IMR-90 (cell line): ENCODE data around the gene OR1M1. TPM values are rescaled to one million over a fixed set of nuclear protein-coding genes. Genes with fewer than 3 reads are reported as not detected.
"Not testable (repeated sequence)": the region's sequence is repeated elsewhere in the genome, so short reads cannot be mapped to it uniquely, and the experiment has no call there.

Experiments
- ATAC-seq: fragments of 200-7000 bp; cut with Tn5 transposase; 2 replicates; pipeline ENCODE4 v1.9.1; 2020; ENCODE audit warnings: low read depth, mild to moderate bottlenecking, moderate library complexity
- BruUV-seq: library from RNA; stranded (reverse); fragments of 400-500 nt; replicated peaks from 2 replicates; lab custom pipeline; 2021; lab: Mats Ljungman, UMichigan
- CTCF ChIA-PET: fragments of 300-600 bp; formaldehyde crosslinking; extraction: SDS; loops from one replicate; lab custom pipeline; 2021; ENCODE audit warnings: antibody characterized with exemption; lab: Yijun Ruan, JAX
- POLR2A ChIA-PET: fragments of 300-600 bp; sonication (Branson Sonifier 250); formaldehyde crosslinking; loops from one replicate; lab custom pipeline; 2022; ENCODE audit warnings: antibody characterized with exemption; ENCODE audit not compliant: unreplicated experiment; lab: Charles Lee
- DNase-seq: peaks from one replicate; pipeline ENCODE4 v3.0.0; 2013
- H2AFZ ChIP-seq: replicated peaks from 2 replicates; pipeline ENCODE3; 2013; ENCODE audit warnings: low read length, mild to moderate bottlenecking; ENCODE audit not compliant: poor library complexity
- H2AK5ac ChIP-seq: 2 replicates; pipeline ENCODE4 v1.6.1; 2013; ENCODE audit warnings: low read depth, low read length, inconsistent platforms
- H2AK9ac ChIP-seq: replicated peaks from 2 replicates; pipeline ENCODE3; 2013; ENCODE audit warnings: mild to moderate bottlenecking, low read depth, low read length, moderate library complexity; ENCODE audit not compliant: poor library complexity
- H2BK120ac ChIP-seq: 2 replicates; pipeline ENCODE4 v1.6.1; 2013; ENCODE audit warnings: low read depth, low read length, inconsistent platforms
- H2BK15ac ChIP-seq: 3 replicates; pipeline ENCODE4 v1.6.1; 2013; ENCODE audit warnings: low read depth, low read length, inconsistent platforms
- H2BK20ac ChIP-seq: 2 replicates; pipeline ENCODE4 v1.6.1; 2013; ENCODE audit warnings: low read depth, mild to moderate bottlenecking, inconsistent platforms, low read length, moderate library complexity
- H2BK5ac ChIP-seq: 2 replicates; pipeline ENCODE4 v1.6.1; 2013; ENCODE audit warnings: mild to moderate bottlenecking, low read depth, low read length, inconsistent platforms; ENCODE audit not compliant: poor library complexity, severe bottlenecking
- H3K14ac ChIP-seq: replicated peaks from 2 replicates; pipeline ENCODE4 v1.6.1; 2013; ENCODE audit warnings: low read depth, low read length, inconsistent platforms
- H3K18ac ChIP-seq: 2 replicates; pipeline ENCODE4 v1.6.1; 2013; ENCODE audit warnings: low read depth, low read length, control low read depth
- H3K23ac ChIP-seq: 2 replicates; pipeline ENCODE4 v1.6.1; 2013; ENCODE audit warnings: low read depth, low read length, inconsistent platforms
- H3K27ac ChIP-seq: 2 replicates; pipeline ENCODE4 v1.5.1; 2013; ENCODE audit warnings: mild to moderate bottlenecking, control low read depth, low read length; ENCODE audit not compliant: insufficient read depth
- H3K27me3 ChIP-seq: 2 replicates; pipeline ENCODE4 v1.6.1; 2013; ENCODE audit warnings: low read length; ENCODE audit not compliant: control insufficient read depth, insufficient read depth
- H3K36me3 ChIP-seq: 2 replicates; pipeline ENCODE4 v1.6.1; 2013; ENCODE audit warnings: low read length, mixed read lengths; ENCODE audit not compliant: control insufficient read depth, insufficient read depth
- H3K4ac ChIP-seq: 2 replicates; pipeline ENCODE4 v1.6.1; 2013; ENCODE audit warnings: low read depth, low read length, inconsistent platforms
- H3K4me1 ChIP-seq: 2 replicates; pipeline ENCODE4 v1.6.1; 2013; ENCODE audit warnings: low read length, mixed read lengths; ENCODE audit not compliant: control insufficient read depth, insufficient read depth
- H3K4me2 ChIP-seq: 2 replicates; pipeline ENCODE4 v1.6.1; 2013; ENCODE audit warnings: low read depth, mild to moderate bottlenecking, control low read depth, low read length, moderate library complexity
- H3K4me3 ChIP-seq: 2 replicates; pipeline ENCODE4 v1.5.1; 2013; ENCODE audit warnings: low read depth, mild to moderate bottlenecking, control low read depth, low read length, moderate library complexity; ENCODE audit not compliant: insufficient read depth
- H3K56ac ChIP-seq: 2 replicates; pipeline ENCODE4 v1.6.1; 2013; ENCODE audit warnings: low read length, inconsistent platforms; ENCODE audit not compliant: insufficient read depth; ENCODE audit errors: extremely low read depth
- H3K79me1 ChIP-seq, 2 experiments: 2 replicates each; pipeline ENCODE4 v1.6.1; 2013; ENCODE audit warnings: low read length in 2 of 2, inconsistent platforms in 1 of 2, low read depth in 1 of 2
- H3K9ac ChIP-seq: 2 replicates; pipeline ENCODE4 v1.6.1; 2013; ENCODE audit warnings: low read depth, low read length, control low read depth
- H3K9me1 ChIP-seq: 2 replicates; pipeline ENCODE4 v1.6.1; 2013; ENCODE audit warnings: low read length, inconsistent platforms; ENCODE audit not compliant: insufficient read depth
- H3K9me3 ChIP-seq: 2 replicates; pipeline ENCODE4 v1.6.1; 2013; ENCODE audit warnings: low read length; ENCODE audit not compliant: control insufficient read depth, insufficient read depth
- H4K20me1 ChIP-seq: 2 replicates; pipeline ENCODE4 v1.6.1; 2013; ENCODE audit warnings: low read length, inconsistent platforms; ENCODE audit not compliant: insufficient read depth
- H4K5ac ChIP-seq: 2 replicates; pipeline ENCODE4 v1.6.1; 2013; ENCODE audit warnings: mild to moderate bottlenecking, low read depth, low read length, control low read depth
- H4K8ac ChIP-seq, 2 experiments: 2 replicates each; pipeline ENCODE4 v1.6.1; 2013; ENCODE audit warnings: low read depth in 2 of 2, low read length in 2 of 2, control low read depth in 1 of 2, inconsistent platforms in 1 of 2
- H4K91ac ChIP-seq: 2 replicates; pipeline ENCODE4 v1.6.1; 2013; ENCODE audit warnings: low read depth, low read length, inconsistent platforms; ENCODE audit not compliant: insufficient read depth
- WGBS, 2 experiments: methylation state at CpG; one replicate each; pipeline versions ENCODE4 v1.1.5 to v1.1.7; 2013; ENCODE audit warnings: missing lambda C conversion rate in 2 of 2; ENCODE audit not compliant: insufficient read length in 1 of 2; ENCODE audit errors: extremely low coverage in 2 of 2; 5-methylcytosine and 5-hydroxymethylcytosine counted together
- dilution Hi-C: fragments of 300-500 bp; cut with HindIII; formaldehyde crosslinking; loops from one replicate; pipeline ENCODE4 v1.14.3; 2018; ENCODE audit warnings: low sequenced_read_pairs; ENCODE audit not compliant: unreplicated experiment
- in situ Hi-C: fragments of 300-500 bp; cut with MboI; formaldehyde crosslinking; loops from 3 replicates; pipeline ENCODE4 v1.14.3; 2019; ENCODE audit warnings: low sequenced_read_pairs, inconsistent platforms, mixed read lengths
- intact Hi-C: fragments of 100-400 bp; cut with micrococcal nuclease; formaldehyde crosslinking; loops from 2 replicates; pipeline ENCODE4 v1.10.0; 2022
- polyA plus RNA-seq, 3 experiments: library from polyadenylated mRNA; depleted of rRNA; stranded (reverse); fragments of >200 nt; gene quantifications; 2 replicates each; pipeline ENCODE4 v1.2.3, GENCODE V29; 2012; ENCODE audit warnings: low replicate concordance in 1 of 3
- total RNA-seq: library from RNA; depleted of rRNA; stranded (reverse); fragments of >200 nt; gene quantifications from 2 replicates; pipeline ENCODE4 v1.2.3, GENCODE V29; 2012

Gene OR1M1
- total and polyA plus RNA-seq, 2 of the 4 experiments (the other 2 are of a cell fraction): not detected

- H4K8ac ChIP-seq, H2AFZ ChIP-seq, CTCF ChIA-PET, H3K18ac ChIP-seq, H3K36me3 ChIP-seq, H3K9ac ChIP-seq, POLR2A ChIA-PET, BruUV-seq, H3K56ac ChIP-seq, H4K20me1 ChIP-seq, H3K79me1 ChIP-seq, H2AK5ac ChIP-seq, H2BK5ac ChIP-seq, ATAC-seq, H4K91ac ChIP-seq, H3K4me2 ChIP-seq, H4K5ac ChIP-seq, H3K23ac ChIP-seq, H2AK9ac ChIP-seq, H3K4me3 ChIP-seq, H3K27me3 ChIP-seq, DNase-seq, dilution Hi-C loops, H2BK120ac ChIP-seq, intact Hi-C loops, H3K9me1 ChIP-seq, H2BK20ac ChIP-seq, in situ Hi-C loops, H2BK15ac ChIP-seq, H3K4me1 ChIP-seq, H3K4ac ChIP-seq, H3K9me3 ChIP-seq, H3K27ac ChIP-seq, H3K14ac ChIP-seq: not testable (repeated sequence)
- WGBS, 2 experiments: no CpG with 5 or more reads among the region's 9 CpGs
Observed at GRCh38 chr19:9056131-9056530, 30.7 kb upstream of the OR1M1 start.
